ENCODE data around the gene RNASE4. TPM values are rescaled to one million over a fixed set of nuclear protein-coding genes. Genes with fewer than 3 reads are reported as not detected.
A peak's percentile ranks its signal among the peaks of the same experiment; 100 is the strongest.

Gene RNASE4
- total and polyA plus RNA-seq, 10 of the 15 experiments (the other 5 are each of a cell fraction or from before 2014, with no cell fraction given): 0.87 to 2.6 (median 1.3) TPM

DNA sequence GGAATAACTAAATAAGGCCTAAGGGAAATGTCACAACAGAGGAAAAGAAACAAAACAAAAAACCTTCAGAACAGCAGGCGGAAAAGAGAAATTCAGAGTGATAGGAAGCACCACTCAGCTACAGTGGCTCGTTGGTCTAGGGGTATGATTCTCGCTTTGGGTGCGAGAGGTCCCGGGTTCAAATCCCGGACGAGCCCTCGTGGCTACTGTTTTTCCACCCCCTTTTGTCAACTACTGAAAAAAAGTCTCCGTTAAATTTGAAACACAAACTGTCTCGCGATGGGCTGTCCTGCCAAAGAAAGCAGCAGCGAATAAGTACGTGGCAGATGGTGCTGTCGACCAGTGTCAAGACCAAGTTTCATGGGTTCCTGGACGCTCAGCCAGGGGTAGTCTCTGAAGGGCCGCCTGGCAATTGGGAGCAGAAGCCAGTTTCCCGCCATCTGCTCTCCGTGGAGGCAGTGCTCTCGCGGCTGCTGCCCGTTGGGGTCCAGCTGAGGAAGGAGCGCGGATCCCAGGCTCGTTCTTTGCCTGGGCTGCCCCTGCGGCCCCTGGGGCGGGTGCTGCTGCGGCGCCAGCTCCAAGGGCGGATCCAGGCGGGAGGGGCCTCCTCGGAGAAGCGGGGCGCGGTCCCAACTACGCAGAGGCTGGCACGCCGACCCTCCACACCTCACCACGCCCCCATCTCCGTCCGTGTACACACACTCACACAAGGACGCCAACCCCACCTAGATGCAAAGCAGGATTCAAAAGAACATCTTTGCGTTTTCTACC, at the start of gene RNASE4 (continued):
- no peak for TF ChIP-seq CEBPB (IDR thresholded peaks at IDR 0.05; ENCODE audit: borderline replicate concordance in 1 of 2, low read depth in 2 of 2, low read length in 2 of 2)
- TF ChIP-seq, protein P1, sequence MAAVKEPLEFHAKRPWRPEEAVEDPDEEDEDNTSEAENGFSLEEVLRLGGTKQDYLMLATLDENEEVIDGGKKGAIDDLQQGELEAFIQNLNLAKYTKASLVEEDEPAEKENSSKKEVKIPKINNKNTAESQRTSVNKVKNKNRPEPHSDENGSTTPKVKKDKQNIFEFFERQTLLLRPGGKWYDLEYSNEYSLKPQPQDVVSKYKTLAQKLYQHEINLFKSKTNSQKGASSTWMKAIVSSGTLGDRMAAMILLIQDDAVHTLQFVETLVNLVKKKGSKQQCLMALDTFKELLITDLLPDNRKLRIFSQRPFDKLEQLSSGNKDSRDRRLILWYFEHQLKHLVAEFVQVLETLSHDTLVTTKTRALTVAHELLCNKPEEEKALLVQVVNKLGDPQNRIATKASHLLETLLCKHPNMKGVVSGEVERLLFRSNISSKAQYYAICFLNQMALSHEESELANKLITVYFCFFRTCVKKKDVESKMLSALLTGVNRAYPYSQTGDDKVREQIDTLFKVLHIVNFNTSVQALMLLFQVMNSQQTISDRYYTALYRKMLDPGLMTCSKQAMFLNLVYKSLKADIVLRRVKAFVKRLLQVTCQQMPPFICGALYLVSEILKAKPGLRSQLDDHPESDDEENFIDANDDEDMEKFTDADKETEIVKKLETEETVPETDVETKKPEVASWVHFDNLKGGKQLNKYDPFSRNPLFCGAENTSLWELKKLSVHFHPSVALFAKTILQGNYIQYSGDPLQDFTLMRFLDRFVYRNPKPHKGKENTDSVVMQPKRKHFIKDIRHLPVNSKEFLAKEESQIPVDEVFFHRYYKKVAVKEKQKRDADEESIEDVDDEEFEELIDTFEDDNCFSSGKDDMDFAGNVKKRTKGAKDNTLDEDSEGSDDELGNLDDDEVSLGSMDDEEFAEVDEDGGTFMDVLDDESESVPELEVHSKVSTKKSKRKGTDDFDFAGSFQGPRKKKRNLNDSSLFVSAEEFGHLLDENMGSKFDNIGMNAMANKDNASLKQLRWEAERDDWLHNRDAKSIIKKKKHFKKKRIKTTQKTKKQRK (IDR thresholded peaks at IDR 0.05; ENCODE audit: low read depth, low read length): no peak
- TF ChIP-seq RAD51 (IDR thresholded peaks at IDR 0.05): no peak; the same call in none of the 2 replicates
- TF ChIP-seq CREB1 (IDR thresholded peaks at IDR 0.05; ENCODE audit: low read depth): 0 out of 2 replicates have a peak, but pooled peaks have one; percentile 26
- no peak for TF ChIP-seq ZNF622 (IDR thresholded peaks at IDR 0.05)
- TF ChIP-seq, protein P2, sequence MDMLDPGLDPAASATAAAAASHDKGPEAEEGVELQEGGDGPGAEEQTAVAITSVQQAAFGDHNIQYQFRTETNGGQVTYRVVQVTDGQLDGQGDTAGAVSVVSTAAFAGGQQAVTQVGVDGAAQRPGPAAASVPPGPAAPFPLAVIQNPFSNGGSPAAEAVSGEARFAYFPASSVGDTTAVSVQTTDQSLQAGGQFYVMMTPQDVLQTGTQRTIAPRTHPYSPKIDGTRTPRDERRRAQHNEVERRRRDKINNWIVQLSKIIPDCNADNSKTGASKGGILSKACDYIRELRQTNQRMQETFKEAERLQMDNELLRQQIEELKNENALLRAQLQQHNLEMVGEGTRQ (IDR thresholded peaks at IDR 0.05; ENCODE audit: borderline replicate concordance, low read depth, low read length): no peak
- TF ChIP-seq MTA3 (IDR thresholded peaks at IDR 0.05; ENCODE audit: borderline replicate concordance, low read length): 0 out of 2 replicates have a peak, but pooled peaks have one; percentile 59
- TF ChIP-seq NR2C2 (IDR thresholded peaks at IDR 0.05; ENCODE audit: borderline replicate concordance, control insufficient read depth, insufficient read length, low read depth): no peak
- no peak for TF ChIP-seq BACH1 (IDR thresholded peaks at IDR 0.05; ENCODE audit: borderline replicate concordance)
- TF ChIP-seq, protein P3, sequence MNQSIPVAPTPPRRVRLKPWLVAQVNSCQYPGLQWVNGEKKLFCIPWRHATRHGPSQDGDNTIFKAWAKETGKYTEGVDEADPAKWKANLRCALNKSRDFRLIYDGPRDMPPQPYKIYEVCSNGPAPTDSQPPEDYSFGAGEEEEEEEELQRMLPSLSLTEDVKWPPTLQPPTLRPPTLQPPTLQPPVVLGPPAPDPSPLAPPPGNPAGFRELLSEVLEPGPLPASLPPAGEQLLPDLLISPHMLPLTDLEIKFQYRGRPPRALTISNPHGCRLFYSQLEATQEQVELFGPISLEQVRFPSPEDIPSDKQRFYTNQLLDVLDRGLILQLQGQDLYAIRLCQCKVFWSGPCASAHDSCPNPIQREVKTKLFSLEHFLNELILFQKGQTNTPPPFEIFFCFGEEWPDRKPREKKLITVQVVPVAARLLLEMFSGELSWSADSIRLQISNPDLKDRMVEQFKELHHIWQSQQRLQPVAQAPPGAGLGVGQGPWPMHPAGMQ (IDR thresholded peaks at IDR 0.05; ENCODE audit: borderline replicate concordance): no peak
- no peak for TF ChIP-seq STAT3 (IDR thresholded peaks at IDR 0.05; ENCODE audit: low read depth, low read length)
- peak; percentile 98 for TF ChIP-seq SREBF2 (IDR thresholded peaks at IDR 0.05; ENCODE audit: low read length)
- peak; percentile 52 for TF ChIP-seq RUNX3 (IDR thresholded peaks at IDR 0.05; ENCODE audit: low read length)
- no peak for TF ChIP-seq SMC3 (IDR thresholded peaks at IDR 0.05; ENCODE audit: borderline replicate concordance, low read length)
- no peak for TF ChIP-seq CHD1 (IDR thresholded peaks at IDR 0.05; ENCODE audit: low read depth, low read length)
- peak; percentile 97 for TF ChIP-seq TARDBP (IDR thresholded peaks at IDR 0.05; ENCODE audit: borderline replicate concordance)
- no peak for TF ChIP-seq SP1 (IDR thresholded peaks at IDR 0.05; ENCODE audit: low read depth, low read length)
- peak in 1 of 2 experiments; percentile 58; a peak in 1 of 4 replicates for TF ChIP-seq EP300 (IDR thresholded peaks at IDR 0.05; ENCODE audit: borderline replicate concordance in 1 of 2, control insufficient read depth in 1 of 2, low read depth in 2 of 2, low read length in 2 of 2)
- TF ChIP-seq, protein P4, sequence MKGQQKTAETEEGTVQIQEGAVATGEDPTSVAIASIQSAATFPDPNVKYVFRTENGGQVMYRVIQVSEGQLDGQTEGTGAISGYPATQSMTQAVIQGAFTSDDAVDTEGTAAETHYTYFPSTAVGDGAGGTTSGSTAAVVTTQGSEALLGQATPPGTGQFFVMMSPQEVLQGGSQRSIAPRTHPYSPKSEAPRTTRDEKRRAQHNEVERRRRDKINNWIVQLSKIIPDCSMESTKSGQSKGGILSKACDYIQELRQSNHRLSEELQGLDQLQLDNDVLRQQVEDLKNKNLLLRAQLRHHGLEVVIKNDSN (IDR thresholded peaks at IDR 0.05; ENCODE audit: borderline replicate concordance, extremely low read length, insufficient read depth, low read depth, low read length): no peak
- TF ChIP-seq TAF1 (IDR thresholded peaks at IDR 0.05; ENCODE audit: borderline replicate concordance, low read depth, low read length): 0 out of 2 replicates have a peak, but pooled peaks have one; percentile 8
- no peak; the same call in 1 of the 2 replicates for TF ChIP-seq SREBF1 (IDR thresholded peaks at IDR 0.05; ENCODE audit: low read length)

Measured in GM12878 (cell line).